ENCODE data around the gene B3GNT8.
A peak's percentile ranks its signal among the peaks of the same experiment; 100 is the strongest.
"Not testable (repeated sequence)": the region's sequence is repeated elsewhere in the genome, so short reads cannot be mapped to it uniquely, and the experiment has no call there.

B3GNT8 gene

GRCh38 chr19:41435936-41436673 lies 8.9 kb upstream of the B3GNT8 start:
- no peak for DNase-seq (ENCODE audit: low spot score)

- not testable (repeated sequence) for DNase-seq (ENCODE audit: low spot score)
Measured at GRCh38 chr19:41435376-41435775, 8.2 kb upstream of the B3GNT8 start.

DNA sequence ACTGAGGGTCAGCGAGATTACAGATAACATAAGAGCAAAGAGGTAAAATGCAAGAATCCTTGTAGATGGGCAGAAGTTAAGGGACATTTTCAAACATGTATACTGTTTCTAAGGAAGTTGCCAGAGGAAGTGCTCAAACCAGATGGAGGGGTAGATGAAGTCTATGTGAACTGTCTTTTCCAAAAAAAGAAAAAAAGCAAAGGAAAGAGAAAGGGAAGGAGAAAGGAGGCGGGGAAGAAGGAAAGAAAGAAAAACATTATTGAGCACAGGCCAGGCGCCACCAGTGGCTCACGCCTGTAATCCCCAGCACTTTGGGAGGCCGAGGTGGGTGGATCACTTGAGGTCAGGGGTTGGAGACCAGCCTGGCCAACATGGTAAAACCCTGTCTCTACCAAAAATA lies 7.3 kb upstream of the B3GNT8 start:
- DNase-seq (ENCODE audit: low spot score): no peak

DNA sequence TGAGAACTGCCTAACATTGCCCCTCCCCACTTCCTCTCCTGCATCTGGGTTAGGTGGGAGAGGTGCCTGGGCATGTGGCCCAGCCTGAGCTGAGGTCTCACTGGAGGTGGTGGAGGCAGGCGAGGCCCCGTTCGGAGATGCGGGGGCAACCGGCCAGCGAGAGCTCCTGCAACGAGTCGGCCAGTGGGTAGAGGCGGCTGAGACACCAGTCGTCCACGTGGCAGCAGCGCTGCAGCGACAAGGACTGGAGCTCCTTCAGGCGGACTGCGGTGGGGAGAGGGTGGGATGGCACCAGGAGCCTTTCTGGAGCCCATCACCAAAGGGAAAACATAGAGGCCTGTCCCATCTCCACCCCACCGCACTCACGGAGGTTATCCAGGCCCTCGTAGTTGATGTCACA lies 6.0 kb upstream of the B3GNT8 start:
- DNase-seq (ENCODE audit: low spot score): no peak

DNA sequence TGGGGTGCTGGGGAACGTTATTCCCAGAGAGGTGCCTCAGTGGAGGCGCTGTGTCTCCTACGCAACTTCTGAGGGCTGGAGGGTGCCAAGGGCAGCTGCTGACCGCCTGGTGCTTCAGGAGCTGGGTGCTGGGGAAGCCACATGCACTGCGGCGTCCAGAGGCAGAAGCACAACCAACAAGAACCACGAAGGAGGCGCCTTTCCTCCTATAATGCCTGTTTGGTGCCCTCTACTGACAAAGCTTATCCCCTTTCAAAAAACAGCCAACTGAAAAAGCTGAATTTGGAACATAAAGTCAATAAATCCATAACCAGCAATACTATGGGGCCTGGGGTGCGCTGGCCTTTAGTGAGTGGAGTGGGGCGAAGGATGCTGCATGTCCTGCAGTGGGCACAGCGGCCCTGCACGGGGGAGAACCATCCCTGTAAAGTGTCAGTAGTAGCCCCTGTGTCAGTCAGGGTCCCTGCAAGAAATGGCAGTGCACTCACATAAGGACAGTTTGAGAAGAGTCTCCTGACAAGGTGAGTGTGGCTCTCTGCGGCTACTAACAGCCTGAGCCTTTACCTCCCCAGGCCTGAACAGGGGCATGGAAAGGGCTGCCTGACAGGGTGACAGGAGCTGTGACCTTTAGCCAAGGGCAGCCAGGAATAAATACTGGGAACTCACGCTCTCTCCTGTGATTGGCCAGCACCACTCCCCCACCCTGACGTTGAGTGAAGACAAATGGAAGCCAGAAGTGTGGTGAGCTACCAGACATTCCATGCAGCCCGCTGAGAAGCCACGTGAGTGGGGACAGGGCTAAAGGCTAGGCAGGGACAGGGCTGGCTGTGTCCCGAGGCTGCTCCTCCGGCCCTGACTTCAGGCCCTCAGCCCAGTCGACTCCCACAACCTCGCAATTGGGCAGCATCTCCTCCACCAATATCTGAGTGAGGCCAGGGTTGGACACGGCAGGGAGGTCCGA lies 4.5 kb upstream of the B3GNT8 start:
- peak; percentile 56 for DNase-seq (ENCODE audit: low spot score)

GRCh38 chr19:41430922-41431321 lies 3.7 kb upstream of the B3GNT8 start:
- no peak for DNase-seq (ENCODE audit: low spot score)

GRCh38 chr19:41428481-41428859 lies 1.3 kb upstream of the B3GNT8 start:
- no peak for DNase-seq (ENCODE audit: low spot score)

DNA sequence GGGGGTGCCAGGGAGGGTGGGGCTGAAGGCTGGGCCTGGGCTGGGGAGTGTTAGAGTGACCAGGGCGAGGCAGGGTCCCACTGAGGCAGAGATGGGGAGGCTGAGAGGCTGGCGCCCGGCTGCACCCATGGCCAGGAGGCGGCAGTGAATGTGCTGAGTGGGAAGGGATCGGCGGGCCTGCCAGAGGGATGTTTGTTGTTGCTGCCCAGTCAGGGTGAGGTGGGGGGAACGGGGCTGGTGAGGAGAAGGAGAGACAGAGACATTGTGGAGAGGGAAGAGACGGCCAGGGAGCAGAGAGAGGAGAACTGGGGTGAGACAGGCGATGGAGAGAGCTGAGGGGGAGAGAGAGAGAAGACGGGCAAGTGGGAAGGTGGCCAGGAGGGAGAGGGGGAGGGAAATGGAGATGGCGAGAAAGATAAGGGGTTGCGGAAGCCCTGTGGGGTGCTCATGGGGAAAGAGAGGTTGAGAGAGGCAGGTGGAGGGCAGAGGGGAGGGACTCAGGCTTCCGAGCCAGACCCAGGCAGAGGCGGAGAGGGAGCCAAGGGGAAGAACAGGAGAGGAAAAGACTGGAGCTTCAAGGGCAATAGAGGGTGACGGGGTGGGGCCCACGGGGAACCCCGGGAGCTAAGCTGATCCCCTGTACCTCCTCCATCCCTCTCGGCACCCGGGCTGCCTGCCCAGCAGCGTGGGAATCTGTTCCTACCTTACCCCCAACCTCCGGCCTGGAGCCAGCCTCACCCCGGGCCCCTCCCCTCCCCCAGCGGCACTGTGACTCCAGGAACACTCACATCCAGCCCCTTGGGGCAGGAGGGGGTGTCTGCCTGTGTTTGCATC lies 690 bp upstream of the B3GNT8 start:
- peak; percentile 58 for DNase-seq (ENCODE audit: low spot score)

DNA sequence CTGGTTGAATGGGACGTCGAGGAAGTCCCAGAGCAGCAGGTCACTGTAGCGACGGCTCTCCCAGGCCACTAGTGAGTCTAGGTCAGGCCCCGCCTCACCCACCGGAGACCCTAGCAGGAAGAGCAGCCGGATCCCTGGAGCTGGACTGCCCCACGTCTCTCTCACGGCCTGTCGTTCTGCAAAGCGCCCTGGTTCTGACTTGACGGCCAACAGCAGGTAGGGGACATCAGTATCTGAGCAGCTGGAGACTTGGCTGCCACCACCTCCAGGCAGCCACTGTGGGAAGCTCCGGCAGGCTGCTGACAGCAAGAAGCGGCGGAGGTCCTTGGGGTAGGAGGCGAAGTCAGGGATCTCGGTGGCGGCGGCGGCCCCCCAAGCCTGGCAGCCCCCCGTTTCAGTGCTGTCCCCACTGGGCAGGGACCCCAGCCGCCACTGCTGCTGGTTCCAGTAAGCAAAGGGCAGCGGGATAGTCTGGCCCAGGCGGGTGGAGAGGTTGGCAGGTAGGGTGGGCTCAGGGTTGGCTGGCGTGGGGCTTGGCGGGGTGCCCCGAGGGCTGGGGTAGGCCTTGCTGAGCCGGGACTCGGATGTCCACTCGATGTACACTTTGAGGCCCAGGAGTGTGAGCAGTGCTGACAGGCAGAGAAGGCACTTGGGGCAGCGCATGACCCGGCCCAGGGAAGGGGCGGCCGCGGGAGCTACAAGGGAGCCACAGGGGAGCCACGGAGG lies 895 bp downstream of the B3GNT8 start:
- DNase-seq (ENCODE audit: low spot score): no peak

DNA sequence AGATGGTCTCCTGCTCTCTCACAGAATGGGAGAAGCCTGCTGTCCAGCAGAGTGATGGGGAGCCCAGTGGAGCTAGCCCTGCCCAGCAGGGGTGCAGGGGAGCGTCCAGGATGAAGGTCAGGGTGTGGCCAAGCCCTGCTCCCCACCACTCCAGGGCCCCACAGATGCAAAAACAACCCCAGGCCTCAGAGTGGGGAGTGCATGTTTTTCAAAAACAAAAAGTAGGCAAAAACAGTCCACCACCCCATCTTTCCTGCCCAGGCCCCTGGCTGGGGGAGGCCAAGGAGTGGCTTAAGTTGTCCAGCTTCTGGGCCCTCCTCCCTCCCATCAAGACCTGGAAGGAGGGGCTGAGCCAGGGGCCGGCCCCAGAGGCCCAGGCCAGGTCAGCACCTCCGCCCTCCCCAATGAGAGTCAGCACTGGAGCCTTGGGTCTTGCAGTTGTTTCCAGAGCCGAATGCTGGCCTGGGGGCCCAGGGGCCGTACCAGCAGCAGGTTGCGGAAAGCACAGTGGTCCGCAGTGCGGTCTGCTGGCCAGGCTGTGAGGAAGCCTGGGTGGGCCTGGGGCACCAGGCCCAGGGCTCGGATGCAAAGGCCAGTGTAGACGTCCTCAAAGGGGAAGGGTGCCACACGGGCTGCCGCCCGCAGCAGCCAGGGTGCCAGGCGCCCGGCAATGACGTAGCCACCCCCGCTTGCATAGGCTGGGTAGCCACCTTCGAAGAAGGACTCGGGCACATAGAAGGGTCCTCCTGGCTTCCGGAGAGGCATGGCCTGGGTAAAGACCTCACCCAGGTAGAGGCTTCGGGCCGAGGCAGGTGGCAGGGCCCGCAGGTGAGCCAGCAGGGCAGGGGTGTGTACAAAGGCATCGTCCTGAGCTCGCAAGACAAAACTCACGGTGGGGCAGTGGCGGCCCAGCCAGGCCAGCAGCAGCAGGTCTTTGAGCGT lies 1.7 kb downstream of the B3GNT8 start:
- no peak for DNase-seq (ENCODE audit: low spot score)

- no peak for DNase-seq (ENCODE audit: low spot score)
Measured at GRCh38 chr19:41424335-41425173, 2.6 kb downstream of the B3GNT8 start.

GRCh38 chr19:41422955-41423354 lies 4.2 kb downstream of the B3GNT8 start:
- no peak for DNase-seq (ENCODE audit: low spot score)

GRCh38 chr19:41422456-41422855 lies 4.7 kb downstream of the B3GNT8 start:
- no peak for DNase-seq (ENCODE audit: low spot score)

- no peak for DNase-seq (ENCODE audit: low spot score)
Measured at GRCh38 chr19:41421973-41422372, 5.2 kb downstream of the B3GNT8 start.

GRCh38 chr19:41421314-41421713 lies 5.9 kb downstream of the B3GNT8 start:
- no peak for DNase-seq (ENCODE audit: low spot score)

GRCh38 chr19:41420101-41420880 lies 6.9 kb downstream of the B3GNT8 start:
- DNase-seq (ENCODE audit: low spot score): no peak

DNA sequence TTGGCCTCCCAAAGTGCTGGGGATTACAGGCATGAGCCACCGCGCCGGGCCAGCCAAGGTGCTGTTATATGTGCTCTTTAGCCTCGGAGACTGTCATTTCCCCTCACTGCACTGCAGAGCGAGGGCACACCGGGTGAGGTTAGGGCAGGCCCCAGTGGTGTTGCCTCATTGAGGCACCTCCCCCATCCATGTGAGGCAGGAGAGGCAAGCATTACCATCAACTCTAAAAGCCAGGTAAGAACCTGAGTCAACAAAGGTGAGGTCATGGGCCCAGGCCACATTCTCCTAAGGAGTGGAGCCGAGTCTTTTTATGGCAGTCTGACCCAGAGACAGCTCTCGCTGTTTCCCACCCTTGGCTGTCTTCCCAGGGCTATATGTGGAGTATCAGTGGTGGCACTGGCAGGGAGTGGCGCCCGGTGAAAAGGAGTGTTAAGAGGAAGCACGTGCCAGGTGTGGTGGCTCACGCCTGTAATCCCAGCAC lies 10.9 kb downstream of the B3GNT8 start:
- no peak for DNase-seq (ENCODE audit: low spot score)

GRCh38 chr19:41415154-41415571 lies 12.0 kb downstream of the B3GNT8 start:
- no peak for DNase-seq (ENCODE audit: low spot score)

- DNase-seq (ENCODE audit: low spot score): no peak
Measured at GRCh38 chr19:41414461-41414860, 12.7 kb downstream of the B3GNT8 start.
